Suprapubic skin (tissue), 3 donors: ENCODE results near the gene EXOC7.

Experiments used
- CTCF ChIP-seq, 2 donors: fragments of 200-600 bp in 1 of 2; fragments of 450-650 bp in 1 of 2; sonication (generic) in 1 of 2; IDR thresholded peaks; one replicate each; pipeline ENCODE4 v1.5.1; 2016 to 2019; ENCODE audit warnings: antibody characterized with exemption in 2 of 2, mild to moderate bottlenecking in 1 of 2, moderate library complexity in 1 of 2
- POLR2AphosphoS5 ChIP-seq, 3 donors: sonication (generic); formaldehyde crosslinking; IDR thresholded peaks; one replicate each; pipeline ENCODE4 v1.6.1; 2017; ENCODE audit warnings: antibody characterized with exemption in 3 of 3

- TF ChIP-seq CTCF (IDR thresholded peaks at IDR 0.05) (no peak), POLR2AphosphoS5 (IDR thresholded peaks at IDR 0.05) (no peak)
Measured at GRCh38 chr17:76131692-76132573, 28.3 kb upstream of the EXOC7 start.
